Endothelial cell (in vitro differentiated cells): ENCODE data around the gene TNIP3. TPM values are rescaled to one million over a fixed set of nuclear protein-coding genes. Genes with fewer than 3 reads are reported as not detected.
A peak's percentile ranks its signal among the peaks of the same experiment; 100 is the strongest.

Source experiments
- DNase-seq: peaks from one replicate; pipeline ENCODE4 v3.0.0; 2021; ENCODE audit warnings: low spot score
- H3K27ac Mint-ChIP-seq: one replicate; pipeline ENCODE4 v1.8.0; 2021; ENCODE audit warnings: mixed read lengths, inconsistent platforms; ENCODE audit not compliant: unreplicated experiment
- H3K27me3 Mint-ChIP-seq: one replicate; pipeline ENCODE4 v1.8.0; 2021; ENCODE audit warnings: mild to moderate bottlenecking, moderate library complexity, mixed read lengths, inconsistent platforms; ENCODE audit not compliant: unreplicated experiment
- H3K36me3 Mint-ChIP-seq: one replicate; pipeline ENCODE4 v1.8.0; 2021; ENCODE audit warnings: mild to moderate bottlenecking, low read depth, mixed read lengths, inconsistent platforms; ENCODE audit not compliant: unreplicated experiment
- H3K4me1 Mint-ChIP-seq: one replicate; pipeline ENCODE4 v1.8.0; 2021; ENCODE audit warnings: mild to moderate bottlenecking, mixed read lengths, inconsistent platforms; ENCODE audit not compliant: unreplicated experiment
- H3K4me3 Mint-ChIP-seq: one replicate; pipeline ENCODE4 v1.8.0; 2021; ENCODE audit warnings: mild to moderate bottlenecking, mixed read lengths, inconsistent platforms; ENCODE audit not compliant: unreplicated experiment
- H3K9me3 Mint-ChIP-seq: one replicate; pipeline ENCODE4 v1.8.0; 2021; ENCODE audit warnings: mixed read lengths, inconsistent platforms; ENCODE audit not compliant: unreplicated experiment
- total RNA-seq: library from RNA; stranded (reverse); fragmentation: NEBNext Ultra II Directional; extraction: Animal tissue kit (Norgen Biotek cat#: 25700); gene quantifications from one replicate; pipeline ENCODE4 v1.2.1, GENCODE V29; 2021; ENCODE audit not compliant: unreplicated experiment
- TF ChIP-seq, protein P1 (sequence below): fragments of 200-600 bp; sonication (generic); IDR thresholded peaks from one replicate; pipeline ENCODE4 v1.5.0; 2021; ENCODE audit warnings: antibody characterized with exemption; ENCODE audit not compliant: unreplicated experiment

TNIP3 gene
- total RNA-seq, 1 donor from 2014 or later, result 4.0 TPM

GRCh38 chr4:121118344-121118743 is 45.8 kb downstream of the TNIP3 start:
- Mint-ChIP-seq H3K4me3 (no peak overlapping the region), H3K27me3 (peaks cover 2% of the 10 kb centered on the region), H3K9me3 (no peaks in the 10 kb centered on the region), H3K4me1 (no peaks in the 10 kb centered on the region), H3K36me3 (no peaks in the 10 kb centered on the region), H3K27ac (no peak overlapping the region)
- TF ChIP-seq, protein P1, sequence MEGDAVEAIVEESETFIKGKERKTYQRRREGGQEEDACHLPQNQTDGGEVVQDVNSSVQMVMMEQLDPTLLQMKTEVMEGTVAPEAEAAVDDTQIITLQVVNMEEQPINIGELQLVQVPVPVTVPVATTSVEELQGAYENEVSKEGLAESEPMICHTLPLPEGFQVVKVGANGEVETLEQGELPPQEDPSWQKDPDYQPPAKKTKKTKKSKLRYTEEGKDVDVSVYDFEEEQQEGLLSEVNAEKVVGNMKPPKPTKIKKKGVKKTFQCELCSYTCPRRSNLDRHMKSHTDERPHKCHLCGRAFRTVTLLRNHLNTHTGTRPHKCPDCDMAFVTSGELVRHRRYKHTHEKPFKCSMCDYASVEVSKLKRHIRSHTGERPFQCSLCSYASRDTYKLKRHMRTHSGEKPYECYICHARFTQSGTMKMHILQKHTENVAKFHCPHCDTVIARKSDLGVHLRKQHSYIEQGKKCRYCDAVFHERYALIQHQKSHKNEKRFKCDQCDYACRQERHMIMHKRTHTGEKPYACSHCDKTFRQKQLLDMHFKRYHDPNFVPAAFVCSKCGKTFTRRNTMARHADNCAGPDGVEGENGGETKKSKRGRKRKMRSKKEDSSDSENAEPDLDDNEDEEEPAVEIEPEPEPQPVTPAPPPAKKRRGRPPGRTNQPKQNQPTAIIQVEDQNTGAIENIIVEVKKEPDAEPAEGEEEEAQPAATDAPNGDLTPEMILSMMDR, result no peak
- DNase-seq, result no peak

- no peaks in the 10 kb centered on the region for H3K4me1 Mint-ChIP-seq
- TF ChIP-seq, protein P1, result no peak
- H3K36me3 Mint-ChIP-seq, result no peaks in the 10 kb centered on the region
- no peak overlapping the region for H3K27ac Mint-ChIP-seq
- no peaks in the 10 kb centered on the region for H3K9me3 Mint-ChIP-seq
- no peak overlapping the region for H3K4me3 Mint-ChIP-seq
- H3K27me3 Mint-ChIP-seq, result peaks cover 2% of the 10 kb centered on the region
- no peak for DNase-seq
These were observed 49.4 kb downstream of the TNIP3 start for GRCh38 chr4:121114756-121115155.

DNA sequence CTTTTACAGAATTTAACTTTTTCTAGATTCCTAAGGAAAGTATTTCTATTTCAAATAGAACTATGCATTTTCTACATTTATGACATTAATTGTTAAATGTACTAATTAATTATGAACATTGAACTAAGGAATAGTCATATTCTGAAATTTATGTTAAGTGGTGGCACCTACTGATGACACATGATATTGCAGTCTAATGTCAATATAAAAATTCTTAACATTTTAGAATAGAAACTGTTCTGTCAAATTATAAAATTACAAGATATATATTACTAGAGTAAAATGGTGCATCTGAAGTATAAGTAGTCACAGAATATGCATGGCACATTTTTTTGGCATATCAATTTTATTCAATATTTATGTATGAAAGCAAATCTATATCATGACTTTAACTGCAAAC is 51.6 kb downstream of the TNIP3 start:
- H3K36me3 Mint-ChIP-seq, result no peaks in the 10 kb centered on the region
- H3K4me3 Mint-ChIP-seq, result no peak overlapping the region
- no peak overlapping the region for H3K27ac Mint-ChIP-seq
- H3K4me1 Mint-ChIP-seq, result no peaks in the 10 kb centered on the region
- DNase-seq, result no peak
- no peaks in the 10 kb centered on the region for H3K9me3 Mint-ChIP-seq
- TF ChIP-seq, protein P1, result peak; percentile 74
- no peaks in the 10 kb centered on the region for H3K27me3 Mint-ChIP-seq

DNA sequence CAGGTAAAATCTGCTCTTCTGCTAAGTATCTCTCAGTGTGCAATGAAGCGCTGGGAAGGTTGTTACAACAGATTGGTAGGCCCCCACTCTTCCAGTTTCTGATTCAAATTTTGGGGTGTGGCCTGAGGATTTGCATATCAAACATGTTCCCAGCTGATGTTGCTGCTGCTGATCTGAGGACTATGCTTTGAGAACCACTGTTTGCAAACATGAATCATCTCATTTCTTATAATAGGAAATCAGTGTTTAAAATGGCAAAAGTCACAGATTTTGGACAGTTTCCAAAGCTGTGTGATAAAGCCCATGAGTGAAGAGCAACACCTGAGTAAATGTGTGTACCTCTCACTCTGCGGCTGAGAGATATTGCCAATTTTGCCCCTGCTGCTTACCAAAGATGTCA is 55.6 kb downstream of the TNIP3 start:
- TF ChIP-seq, protein P1, result no peak
- no peaks in the 10 kb centered on the region for H3K27me3 Mint-ChIP-seq
- H3K36me3 Mint-ChIP-seq, result no peaks in the 10 kb centered on the region
- no peak for DNase-seq
- no peaks in the 10 kb centered on the region for H3K4me1 Mint-ChIP-seq
- no peak overlapping the region for H3K4me3 Mint-ChIP-seq
- H3K27ac Mint-ChIP-seq, result no peak overlapping the region
- no peaks in the 10 kb centered on the region for H3K9me3 Mint-ChIP-seq

- TF ChIP-seq, protein P1, result no peak
- no peak overlapping the region for H3K4me3 Mint-ChIP-seq
- DNase-seq, result no peak
- no peak overlapping the region for H3K27ac Mint-ChIP-seq
- H3K4me1 Mint-ChIP-seq, result no peaks in the 10 kb centered on the region
- H3K27me3 Mint-ChIP-seq, result no peaks in the 10 kb centered on the region
- H3K9me3 Mint-ChIP-seq, result no peaks in the 10 kb centered on the region
- no peaks in the 10 kb centered on the region for H3K36me3 Mint-ChIP-seq
These were observed 56.6 kb downstream of the TNIP3 start for GRCh38 chr4:121107507-121107906.
